ENCODE results near the gene OR7G3.

DNA sequence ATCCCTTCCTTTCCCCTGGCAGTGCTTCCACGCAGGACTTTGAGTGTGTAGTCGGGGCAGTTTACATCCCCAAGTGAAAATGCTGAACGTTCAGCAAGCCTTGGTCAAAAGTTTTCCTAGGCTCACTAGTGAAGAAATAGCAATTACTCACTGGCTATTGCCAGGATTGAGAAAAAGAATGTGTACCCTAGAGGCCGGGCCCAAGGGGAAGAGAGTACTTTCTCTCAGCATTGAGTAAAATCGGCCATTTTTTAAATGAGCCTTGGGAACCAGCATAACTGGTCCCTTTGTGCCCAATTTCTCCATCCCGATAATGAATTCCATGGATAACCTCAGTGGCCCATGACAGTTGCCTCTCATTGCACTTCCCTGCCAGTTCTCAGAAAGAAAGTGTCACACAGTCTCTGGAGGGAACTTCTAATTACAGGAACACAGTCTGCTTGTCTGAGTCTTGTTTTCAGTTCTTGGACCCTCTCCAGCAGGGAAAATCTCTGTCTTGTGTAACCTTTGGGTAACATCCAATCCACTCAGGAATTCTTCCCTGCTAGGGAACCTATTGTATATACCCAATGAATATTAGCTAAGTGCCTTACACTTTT, 44.7 kb upstream of the OR7G3 start:
- TF ChIP-seq EZH2 (optimal IDR thresholded peaks at IDR 0.05; ENCODE audit: low read depth, low read length): no peak
- TF ChIP-seq, protein P1, sequence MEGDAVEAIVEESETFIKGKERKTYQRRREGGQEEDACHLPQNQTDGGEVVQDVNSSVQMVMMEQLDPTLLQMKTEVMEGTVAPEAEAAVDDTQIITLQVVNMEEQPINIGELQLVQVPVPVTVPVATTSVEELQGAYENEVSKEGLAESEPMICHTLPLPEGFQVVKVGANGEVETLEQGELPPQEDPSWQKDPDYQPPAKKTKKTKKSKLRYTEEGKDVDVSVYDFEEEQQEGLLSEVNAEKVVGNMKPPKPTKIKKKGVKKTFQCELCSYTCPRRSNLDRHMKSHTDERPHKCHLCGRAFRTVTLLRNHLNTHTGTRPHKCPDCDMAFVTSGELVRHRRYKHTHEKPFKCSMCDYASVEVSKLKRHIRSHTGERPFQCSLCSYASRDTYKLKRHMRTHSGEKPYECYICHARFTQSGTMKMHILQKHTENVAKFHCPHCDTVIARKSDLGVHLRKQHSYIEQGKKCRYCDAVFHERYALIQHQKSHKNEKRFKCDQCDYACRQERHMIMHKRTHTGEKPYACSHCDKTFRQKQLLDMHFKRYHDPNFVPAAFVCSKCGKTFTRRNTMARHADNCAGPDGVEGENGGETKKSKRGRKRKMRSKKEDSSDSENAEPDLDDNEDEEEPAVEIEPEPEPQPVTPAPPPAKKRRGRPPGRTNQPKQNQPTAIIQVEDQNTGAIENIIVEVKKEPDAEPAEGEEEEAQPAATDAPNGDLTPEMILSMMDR (IDR thresholded peaks at IDR 0.05; ENCODE audit: low read length): no peak

Measured in MM.1S (cell line).